Esophagus squamous epithelium (tissue), 5 donors: Measurements from ENCODE around the gene ATP2B2. TPM values are rescaled to one million over a fixed set of nuclear protein-coding genes. Genes with fewer than 3 reads are reported as not detected.
A peak's percentile ranks its signal among the peaks of the same experiment; 100 is the strongest.

Experiments used
- DNase-seq: peaks from one replicate; lab custom pipeline; 2025; lab: John Stamatoyannopoulos, UW
- H3K27ac ChIP-seq, 4 donors: fragments of 200-600 bp; sonication (generic); one replicate each; pipeline ENCODE4 v1.5.1; 2016 to 2019; ENCODE audit warnings: mild to moderate bottlenecking in 1 of 4
- H3K27me3 ChIP-seq, 4 donors: fragments of 200-600 bp; sonication (generic); 1 replicate in 3 of 4; 2 replicates in 1 of 4; pipeline versions ENCODE4 v1.5.1 to v1.6.0; 2017 to 2021; ENCODE audit warnings: antibody characterized with exemption in 1 of 4
- H3K36me3 ChIP-seq, 3 donors: fragments of 200-600 bp; sonication (generic); one replicate each; pipeline ENCODE4 v1.5.1; 2016 to 2019
- H3K4me1 ChIP-seq, 3 donors: fragments of 200-600 bp; sonication (generic); one replicate each; pipeline ENCODE4 v1.5.1; 2017 to 2019
- H3K4me3 ChIP-seq, 4 donors: fragments of 200-600 bp; sonication (generic); 1 replicate in 3 of 4; 2 replicates in 1 of 4; pipeline ENCODE4 v1.5.1; 2016 to 2019; ENCODE audit warnings: mild to moderate bottlenecking in 2 of 4, moderate library complexity in 1 of 4
- H3K9me3 ChIP-seq, 3 donors: fragments of 200-600 bp; sonication (generic); one replicate each; pipeline ENCODE4 v1.5.1; 2016 to 2019
- POLR2A ChIP-seq, 4 donors: fragments of 450-650 bp; IDR thresholded peaks; one replicate each; pipeline ENCODE4 v1.6.1; 2017; ENCODE audit warnings: antibody characterized with exemption in 4 of 4, mild to moderate bottlenecking in 4 of 4, moderate library complexity in 3 of 4
- WGBS, 2 donors: methylation state at CpG; one replicate each; pipeline ENCODE4 v1.1.5; 2018; 5-methylcytosine and 5-hydroxymethylcytosine counted together
- intact Hi-C: fragments of 100-400 bp; cut with DNase I; formaldehyde crosslinking; loops from one replicate; pipeline ENCODE4 v1.15.0; 2022
- total RNA-seq, 4 donors: library from RNA; depleted of rRNA; stranded (reverse); fragments of >200 nt; gene quantifications; one replicate each; pipeline ENCODE4 v1.1.0, GENCODE V29; 2016
- TF ChIP-seq, protein P1 (sequence below), 6 experiments: fragments of 450-650 bp in 4 of 6; fragments of 200-600 bp in 2 of 6; sonication (generic) in 2 of 6; IDR thresholded peaks; one replicate each; pipeline ENCODE4 v1.5.1; 2016 to 2019; ENCODE audit warnings: antibody characterized with exemption in 6 of 6, mild to moderate bottlenecking in 4 of 6, moderate library complexity in 4 of 6
- donor health status: DM: yes; HTN: yes; CAD: no.

Gene ATP2B2
- total RNA-seq, 4 donors from 2014 or later: 0.31 to 0.57 (median 0.42) TPM

DNA sequence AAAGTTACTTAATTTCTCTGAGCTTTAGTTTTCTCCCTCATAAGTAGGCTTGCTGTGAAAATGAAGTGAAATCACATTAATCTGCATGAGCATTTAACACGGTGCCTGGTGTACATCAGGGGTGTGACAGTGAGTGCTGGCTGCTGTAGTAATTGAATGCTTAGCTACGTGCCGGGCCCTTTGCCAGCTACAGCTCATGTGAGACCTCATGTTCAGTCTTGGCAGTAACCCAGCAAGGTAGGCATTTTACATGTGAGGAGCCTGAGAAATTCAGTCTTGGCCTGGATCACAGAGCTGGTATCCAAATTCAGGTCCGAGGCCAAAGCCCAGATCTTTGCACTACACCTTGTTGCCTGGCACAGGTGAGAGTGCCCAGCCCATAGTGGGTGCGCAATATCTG, 221.7 kb downstream of the ATP2B2 start:
- Histone ChIP-seq H3K36me3 (peaks cover 9 to 56% (median 24%) of the 10 kb centered on the region in 3 donors), H3K9me3 (no peaks in the 10 kb centered on the region), H3K27ac (no peak overlapping the region), H3K27me3 (no peaks in the 10 kb centered on the region), H3K4me1 (peaks cover 0 to 44% (median 6%) of the 10 kb centered on the region in 3 donors), H3K4me3 (no peak overlapping the region)
- intact Hi-C loops: no loop called here
- WGBS, 2 donors: 30 to 56% methylated on average over 4 to 5 of the region's 5 CpGs
- TF ChIP-seq, protein P1, sequence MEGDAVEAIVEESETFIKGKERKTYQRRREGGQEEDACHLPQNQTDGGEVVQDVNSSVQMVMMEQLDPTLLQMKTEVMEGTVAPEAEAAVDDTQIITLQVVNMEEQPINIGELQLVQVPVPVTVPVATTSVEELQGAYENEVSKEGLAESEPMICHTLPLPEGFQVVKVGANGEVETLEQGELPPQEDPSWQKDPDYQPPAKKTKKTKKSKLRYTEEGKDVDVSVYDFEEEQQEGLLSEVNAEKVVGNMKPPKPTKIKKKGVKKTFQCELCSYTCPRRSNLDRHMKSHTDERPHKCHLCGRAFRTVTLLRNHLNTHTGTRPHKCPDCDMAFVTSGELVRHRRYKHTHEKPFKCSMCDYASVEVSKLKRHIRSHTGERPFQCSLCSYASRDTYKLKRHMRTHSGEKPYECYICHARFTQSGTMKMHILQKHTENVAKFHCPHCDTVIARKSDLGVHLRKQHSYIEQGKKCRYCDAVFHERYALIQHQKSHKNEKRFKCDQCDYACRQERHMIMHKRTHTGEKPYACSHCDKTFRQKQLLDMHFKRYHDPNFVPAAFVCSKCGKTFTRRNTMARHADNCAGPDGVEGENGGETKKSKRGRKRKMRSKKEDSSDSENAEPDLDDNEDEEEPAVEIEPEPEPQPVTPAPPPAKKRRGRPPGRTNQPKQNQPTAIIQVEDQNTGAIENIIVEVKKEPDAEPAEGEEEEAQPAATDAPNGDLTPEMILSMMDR (IDR thresholded peaks at IDR 0.05): no peak
- no peak for TF ChIP-seq POLR2A (IDR thresholded peaks at IDR 0.05)
- DNase-seq: no peak

DNA sequence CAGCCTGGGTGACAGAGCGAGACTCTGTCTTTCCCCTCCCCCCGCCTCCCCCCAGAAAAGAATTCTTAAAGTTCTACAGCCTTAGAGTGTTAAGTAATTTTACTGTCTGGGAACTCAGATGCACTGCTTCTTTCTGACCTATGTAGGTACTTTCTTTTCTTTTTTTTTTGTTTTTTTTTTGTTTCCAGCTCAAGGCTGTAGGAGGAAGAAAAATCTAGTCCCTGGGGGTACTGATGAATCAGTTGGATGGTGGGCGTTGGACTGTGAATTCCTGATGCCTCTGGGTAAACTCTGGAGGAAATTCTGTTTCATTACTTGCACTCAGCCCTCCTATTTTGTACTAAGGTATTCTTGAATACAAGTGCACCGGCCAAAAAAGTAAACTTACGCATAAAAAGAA, 223.4 kb downstream of the ATP2B2 start:
- 71 to 87% methylated on average over 5 of the region's 5 CpGs for WGBS, 2 donors
- no peak for DNase-seq
- intact Hi-C loops: no loop called here

DNA sequence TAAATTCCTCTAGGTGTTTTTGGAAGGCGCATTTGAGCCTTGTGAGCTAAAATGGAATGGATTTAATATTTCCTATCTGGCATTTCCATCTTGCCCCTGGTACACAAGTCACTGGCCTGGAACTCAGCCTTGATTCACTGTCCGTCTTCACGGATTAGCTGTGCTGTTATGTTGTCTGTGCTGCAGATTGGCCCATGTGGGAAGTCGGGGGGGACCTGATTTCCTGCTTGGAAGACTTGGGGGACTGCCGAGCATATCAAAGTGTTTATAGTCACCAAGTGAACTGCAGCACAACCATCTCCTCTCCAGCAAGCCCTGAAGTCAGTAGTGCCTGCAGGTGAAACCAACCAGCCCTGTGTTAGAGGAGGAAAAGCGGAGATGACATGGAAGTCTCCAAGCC, 224.8 kb downstream of the ATP2B2 start:
- no peaks in the 10 kb centered on the region for H3K9me3 ChIP-seq
- no peaks in the 10 kb centered on the region for H3K27me3 ChIP-seq
- intact Hi-C loops: no loop called here
- WGBS, 2 donors: 90 to 92% methylated on average over 6 of the region's 6 CpGs
- H3K4me1 ChIP-seq: peaks cover 0 to 26% (median 6%) of the 10 kb centered on the region in 3 donors
- H3K36me3 ChIP-seq: peaks cover 9 to 74% (median 42%) of the 10 kb centered on the region in 3 donors
- no peak overlapping the region for H3K27ac ChIP-seq
- no peak overlapping the region for H3K4me3 ChIP-seq
- no peak for TF ChIP-seq POLR2A (IDR thresholded peaks at IDR 0.05)
- TF ChIP-seq, protein P1 (IDR thresholded peaks at IDR 0.05): no peak
- no peak for DNase-seq

More for the DNA sequence above, 223.4 kb downstream of the ATP2B2 start:
- Histone ChIP-seq H3K4me1 (peaks cover 0 to 40% (median 6%) of the 10 kb centered on the region in 3 donors), H3K36me3 (peaks cover 14 to 61% (median 31%) of the 10 kb centered on the region in 3 donors), H3K9me3 (no peaks in the 10 kb centered on the region), H3K27ac (no peak overlapping the region), H3K4me3 (no peak overlapping the region), H3K27me3 (no peaks in the 10 kb centered on the region)
- TF ChIP-seq, protein P1 (IDR thresholded peaks at IDR 0.05): no peak
- TF ChIP-seq POLR2A (IDR thresholded peaks at IDR 0.05): no peak

DNA sequence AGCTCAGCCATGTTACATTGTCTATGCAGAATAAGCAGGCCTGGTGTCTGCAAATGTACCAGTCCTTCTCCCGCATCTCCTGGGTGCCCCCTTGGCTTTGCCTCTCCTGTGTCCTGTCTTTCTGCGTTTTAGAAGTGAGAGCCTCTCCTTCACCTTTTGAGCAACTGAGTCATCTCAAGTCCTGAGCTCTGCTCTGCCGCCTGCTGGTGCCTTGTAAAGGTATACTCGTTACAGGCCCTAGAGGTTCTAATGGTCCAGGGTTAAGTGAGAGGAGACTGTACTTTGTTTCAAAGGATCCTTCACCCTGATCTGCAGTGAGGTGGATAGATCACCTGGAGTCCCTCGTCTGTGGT, 225.2 kb downstream of the ATP2B2 start:
- intact Hi-C loops: no loop called here
- H3K9me3 ChIP-seq: no peaks in the 10 kb centered on the region
- H3K4me1 ChIP-seq: peaks cover 0 to 24% (median 6%) of the 10 kb centered on the region in 3 donors
- no peak for DNase-seq
- H3K36me3 ChIP-seq: peaks cover 9 to 79% (median 42%) of the 10 kb centered on the region in 3 donors
- no peaks in the 10 kb centered on the region for H3K27me3 ChIP-seq
- TF ChIP-seq, protein P1 (IDR thresholded peaks at IDR 0.05): peak in 1 of 6 experiments; percentile 17
- no peak for TF ChIP-seq POLR2A (IDR thresholded peaks at IDR 0.05)
- no peak overlapping the region for H3K4me3 ChIP-seq
- WGBS, 2 donors: 84 to 87% methylated on average over 5 of the region's 5 CpGs
- no peak overlapping the region for H3K27ac ChIP-seq

DNA sequence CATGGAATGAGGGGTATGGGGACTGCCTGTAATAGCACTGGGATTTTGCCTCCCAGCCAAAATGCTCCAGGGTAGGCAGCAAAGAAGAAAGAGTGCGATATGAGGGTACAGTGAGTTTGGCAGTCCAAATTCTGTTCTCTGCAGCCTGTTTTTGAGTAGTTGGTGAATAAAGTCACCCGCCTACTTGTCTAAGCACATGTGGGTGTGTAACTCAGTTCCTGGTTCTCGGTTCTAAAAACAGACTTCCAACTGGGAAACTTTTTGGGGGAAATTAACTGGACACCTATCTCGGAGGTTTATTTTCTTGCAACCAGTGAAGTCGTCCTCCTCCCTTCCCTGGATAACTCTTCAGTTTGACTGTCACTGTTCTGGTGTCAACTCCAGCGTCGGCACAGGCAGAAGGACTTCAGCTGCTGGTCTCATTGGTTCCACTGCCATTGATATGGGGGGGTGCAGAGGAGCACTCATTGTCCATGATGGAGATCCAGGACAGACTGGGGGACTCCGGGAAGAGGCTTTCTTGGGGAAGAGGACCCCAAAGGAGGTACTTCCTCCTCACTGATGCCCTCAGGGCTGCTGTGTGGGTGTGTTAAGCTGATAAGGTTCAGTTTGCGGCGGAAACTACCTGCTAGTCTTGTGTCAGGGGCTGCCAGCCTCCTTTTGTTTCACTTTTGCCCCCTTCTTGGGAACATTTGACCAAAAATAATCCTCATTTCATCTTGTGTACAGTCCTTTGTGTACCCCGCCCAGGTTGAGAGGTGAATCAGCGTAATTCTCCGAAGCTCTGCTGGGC, 225.8 kb downstream of the ATP2B2 start:
- Histone ChIP-seq H3K27ac (no peak overlapping the region), H3K4me1 (peaks cover 0 to 24% (median 6%) of the 10 kb centered on the region in 3 donors), H3K4me3 (no peak overlapping the region), H3K36me3 (peaks cover 9 to 82% (median 42%) of the 10 kb centered on the region in 3 donors), H3K9me3 (no peaks in the 10 kb centered on the region), H3K27me3 (no peaks in the 10 kb centered on the region)
- WGBS, 2 donors: 87 to 89% methylated on average over 10 of the region's 13 CpGs
- DNase-seq: no peak
- intact Hi-C loops: no loop called here
- no peak for TF ChIP-seq POLR2A (IDR thresholded peaks at IDR 0.05)
- TF ChIP-seq, protein P1 (IDR thresholded peaks at IDR 0.05): no peak
